NCI-H524 (cell line): ENCODE results near the gene STX11.

Experiments
- DNase-seq, 2 experiments: peaks; one replicate each; lab custom pipeline; 2025; lab: John Stamatoyannopoulos, UW

STX11 gene

GRCh38 chr6:144143106-144143505 is 7.2 kb upstream of the STX11 start:
- DNase-seq = no peak

GRCh38 chr6:144143878-144144277 is 6.4 kb upstream of the STX11 start:
- DNase-seq = no peak

DNA sequence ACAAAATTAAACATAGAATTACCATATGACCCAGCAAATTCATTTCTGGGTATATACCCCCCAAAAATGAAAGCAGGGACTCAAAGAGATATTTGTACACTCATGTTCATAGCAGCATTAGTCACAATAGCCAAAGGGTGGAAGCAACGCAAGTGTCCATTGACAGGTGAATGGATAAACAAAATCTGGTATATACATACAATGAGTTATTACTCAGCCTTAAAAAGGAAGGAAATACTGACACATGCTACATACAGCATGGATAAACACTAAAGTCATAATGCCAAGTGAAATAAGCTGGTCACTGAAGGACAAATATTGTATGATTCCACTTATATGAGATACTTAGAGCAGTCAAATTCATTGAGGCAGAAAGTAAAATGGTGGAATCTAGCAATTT is 5.3 kb upstream of the STX11 start:
- DNase-seq = no peak

DNA sequence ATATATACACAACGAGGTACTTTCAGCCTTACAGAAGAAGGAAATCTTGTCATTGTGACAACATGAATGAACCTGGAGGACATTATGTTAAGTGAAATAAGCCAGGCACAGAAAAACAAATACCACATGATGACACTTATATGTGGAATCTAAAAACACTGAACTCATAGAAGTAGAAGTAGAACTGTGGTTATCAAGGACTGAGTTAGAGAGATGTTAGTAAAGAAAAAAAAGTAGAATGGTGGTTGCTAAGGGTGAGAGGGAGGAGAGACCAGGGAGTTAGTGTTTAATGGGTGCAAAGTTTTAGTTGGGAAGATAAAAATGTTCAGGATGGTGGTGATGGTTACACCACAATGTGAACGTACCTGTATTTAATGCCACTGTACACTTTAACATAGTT is 4.8 kb upstream of the STX11 start:
- no peak for DNase-seq

DNA sequence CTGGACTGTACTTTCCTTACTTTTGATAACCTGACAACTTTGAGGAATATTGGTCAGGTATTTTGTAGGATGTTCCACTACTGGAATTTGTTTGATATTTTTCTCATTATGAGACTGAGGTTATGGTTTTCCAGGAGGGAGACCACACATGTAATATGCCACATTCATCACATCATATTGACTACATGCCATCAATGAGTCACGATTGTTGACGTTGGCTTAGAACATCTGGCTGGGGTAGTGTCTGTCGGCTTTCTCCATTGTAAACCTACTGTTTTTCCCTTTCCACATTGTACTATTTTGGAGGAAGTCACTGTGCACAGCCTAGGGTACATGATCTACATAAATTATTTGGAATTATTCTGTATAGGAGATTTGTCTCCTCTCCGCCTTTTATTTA is 1.4 kb upstream of the STX11 start:
- DNase-seq = no peak

GRCh38 chr6:144149558-144149893 is 791 bp upstream of the STX11 start:
- no peak for DNase-seq

DNA sequence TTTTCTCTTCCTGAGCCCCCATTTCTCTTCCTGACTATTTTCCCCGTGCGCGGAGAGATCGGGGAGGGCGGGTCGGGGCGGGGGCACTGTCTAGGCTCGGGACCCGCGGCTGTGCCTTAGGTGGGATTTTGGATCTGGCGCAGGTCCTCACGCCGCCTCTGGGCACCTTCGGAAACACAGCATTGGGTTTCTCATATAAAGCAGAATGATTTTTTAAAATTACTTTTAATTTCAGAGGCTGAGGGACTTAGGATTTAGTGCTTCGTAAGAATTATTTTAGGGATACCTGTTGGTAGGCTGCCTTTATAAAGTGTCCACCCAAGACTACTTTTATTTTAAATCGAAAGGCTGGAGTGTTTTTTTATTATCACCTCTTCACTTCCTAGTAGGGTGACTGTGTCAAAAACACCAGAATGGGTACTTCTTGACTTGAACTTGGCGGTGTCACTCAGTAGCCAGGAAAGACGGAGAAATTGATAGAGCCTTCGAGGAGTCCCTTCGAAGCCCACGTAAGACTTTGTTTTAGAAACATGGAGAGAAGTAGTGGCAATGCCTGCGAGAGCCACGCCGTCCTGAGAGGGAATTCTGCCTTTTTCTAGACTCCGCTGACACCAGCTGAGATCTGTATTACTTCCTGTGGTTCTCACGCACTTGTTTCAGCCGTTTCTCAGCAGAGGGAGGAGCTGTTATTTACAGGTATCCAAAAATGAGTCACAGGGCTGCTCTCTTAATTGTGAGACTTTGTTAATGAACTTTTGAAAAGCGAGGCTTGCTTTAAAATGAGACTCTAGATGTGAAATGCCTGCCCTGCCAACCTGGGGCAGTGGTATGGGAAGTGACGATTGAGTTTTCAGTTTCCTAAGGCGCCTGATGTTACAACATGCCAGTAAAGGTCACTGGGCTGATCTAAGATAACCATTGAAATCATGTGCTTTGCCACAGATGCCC is 667 bp downstream of the STX11 start:
- peak in 1 of 2 experiments; percentile 47 for DNase-seq

DNA sequence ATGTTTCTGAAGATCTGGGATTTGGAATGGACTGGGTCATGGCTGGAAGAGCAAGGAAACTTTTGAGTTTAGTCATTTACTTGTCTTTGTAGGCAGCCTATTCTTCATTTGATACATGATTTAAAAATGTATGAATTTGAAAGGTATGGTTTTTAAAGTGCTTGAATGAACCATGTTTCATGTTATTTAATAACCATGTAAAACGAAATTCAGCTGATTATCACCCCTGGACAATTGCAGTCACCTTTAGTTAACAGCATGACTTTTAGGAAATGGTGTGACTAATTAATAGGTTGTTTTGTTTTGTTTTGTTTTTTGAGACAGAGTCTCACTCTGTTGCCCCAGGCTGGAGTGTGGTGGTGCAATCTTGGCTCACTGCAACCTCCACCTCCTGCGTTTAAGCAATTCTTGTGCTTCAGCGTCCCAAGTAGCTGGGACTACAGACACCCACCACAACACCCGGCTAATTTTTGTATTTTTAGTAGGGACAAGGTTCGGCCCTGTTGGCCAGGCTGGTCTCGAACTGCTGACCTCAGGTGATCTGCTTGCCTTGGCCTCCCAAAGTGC is 2.1 kb downstream of the STX11 start:
- DNase-seq = no peak

DNA sequence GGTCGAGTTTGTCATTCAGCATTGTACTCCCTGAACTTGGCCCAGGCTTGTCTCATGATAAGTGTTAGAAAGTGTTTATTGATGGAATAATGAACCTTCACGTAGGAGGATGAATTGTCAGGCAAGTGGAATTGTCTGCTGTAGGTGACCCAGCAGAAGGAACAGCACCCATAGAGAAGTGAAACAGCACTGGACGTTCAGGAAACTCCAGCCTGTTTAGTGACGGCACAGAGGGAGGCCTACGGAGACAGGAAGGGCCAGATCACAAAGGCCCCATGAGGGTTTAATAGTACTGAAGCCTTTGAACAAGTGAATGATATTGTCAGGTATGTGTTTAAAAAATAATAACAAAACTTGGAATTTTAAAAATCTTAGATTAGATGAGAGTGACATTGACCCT is 2.9 kb downstream of the STX11 start:
- DNase-seq = no peak

GRCh38 chr6:144153971-144154370 is 3.7 kb downstream of the STX11 start:
- DNase-seq = no peak

GRCh38 chr6:144155529-144155928 is 5.2 kb downstream of the STX11 start:
- peak in 1 of 2 experiments; percentile 23 for DNase-seq

DNA sequence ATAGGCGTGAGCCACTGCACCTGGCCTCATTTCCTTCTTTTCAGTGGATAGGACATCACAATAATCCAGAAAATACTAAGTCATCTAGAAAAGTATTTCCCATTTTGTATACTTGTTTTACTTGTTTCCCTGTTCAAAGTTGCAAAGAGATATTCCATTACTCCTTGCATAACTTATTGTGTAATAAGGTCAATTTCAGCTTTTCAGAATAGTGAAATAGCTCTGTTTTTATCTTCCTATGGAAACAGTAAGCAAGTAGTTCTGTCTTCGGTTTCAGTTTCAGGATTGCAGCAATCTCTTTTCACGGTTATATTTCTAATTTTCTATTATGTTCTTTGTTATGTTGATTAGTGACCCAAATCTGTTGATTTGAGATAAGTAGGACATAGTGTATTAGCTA is 6.0 kb downstream of the STX11 start:
- DNase-seq = no peak

DNA sequence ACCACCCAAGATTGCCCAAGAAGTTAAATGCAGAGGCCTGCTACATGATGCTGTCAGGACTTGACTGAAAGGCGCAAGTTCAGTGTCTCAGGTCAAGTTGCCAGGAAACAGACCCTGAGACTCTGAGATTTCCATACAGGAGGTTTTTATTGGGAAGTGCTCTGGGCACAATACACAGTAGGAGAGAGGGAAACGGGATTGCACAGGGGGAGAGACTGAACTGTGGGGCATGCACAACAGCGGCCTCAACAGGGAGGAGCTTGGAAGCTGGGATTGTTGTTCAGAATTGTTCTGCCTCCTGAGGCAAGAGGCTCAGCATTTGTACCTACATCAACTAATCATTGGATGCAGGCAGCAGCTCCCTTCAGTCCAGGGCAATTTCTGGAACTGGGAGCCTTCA is 6.7 kb downstream of the STX11 start:
- no peak for DNase-seq

- no peak for DNase-seq
Observed at GRCh38 chr6:144158133-144158532, 7.8 kb downstream of the STX11 start.

DNA sequence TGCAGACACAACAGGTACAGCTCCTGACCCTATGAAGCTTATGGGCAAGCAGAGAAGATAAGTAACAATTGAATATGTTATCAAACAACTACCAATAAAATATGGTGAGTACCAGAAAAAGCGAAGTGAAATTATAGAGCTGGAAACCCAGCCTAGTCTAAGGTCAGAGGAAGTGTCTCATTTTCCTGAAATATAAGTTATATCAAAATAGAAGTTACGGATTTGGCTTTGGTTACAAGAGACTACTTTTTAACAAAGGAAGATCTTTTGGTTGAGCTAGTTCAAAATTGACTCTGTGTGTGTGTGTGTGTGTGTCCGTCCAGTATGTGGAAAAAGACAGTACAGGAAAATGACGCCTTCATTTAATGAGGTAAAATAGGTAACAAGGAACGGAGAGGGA is 8.9 kb downstream of the STX11 start:
- no peak for DNase-seq

GRCh38 chr6:144159742-144160141 is 9.4 kb downstream of the STX11 start:
- no peak for DNase-seq

GRCh38 chr6:144160431-144161005 is 10.2 kb downstream of the STX11 start:
- peak; percentile 49 to 75 for DNase-seq

GRCh38 chr6:144161975-144162374 is 11.7 kb downstream of the STX11 start:
- DNase-seq = no peak

DNA sequence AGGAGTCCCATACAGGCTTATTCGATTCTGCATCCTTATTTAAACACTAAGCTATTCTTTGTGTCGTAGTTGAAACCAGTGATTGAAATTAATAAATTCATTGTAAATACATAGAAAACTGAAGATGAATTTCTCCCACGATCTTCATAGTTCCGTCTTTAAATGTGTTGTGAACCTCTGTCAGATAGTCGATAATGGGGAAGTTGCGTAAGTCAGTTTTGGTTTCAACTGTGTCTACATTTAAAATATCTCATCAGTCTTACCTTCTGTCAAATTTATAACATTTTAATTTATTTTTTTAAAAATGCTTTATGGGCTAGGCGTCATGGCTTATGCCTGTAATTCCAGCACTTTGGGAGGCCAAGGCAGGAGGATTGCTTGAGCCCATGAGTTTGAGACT is 12.7 kb downstream of the STX11 start:
- no peak for DNase-seq

DNA sequence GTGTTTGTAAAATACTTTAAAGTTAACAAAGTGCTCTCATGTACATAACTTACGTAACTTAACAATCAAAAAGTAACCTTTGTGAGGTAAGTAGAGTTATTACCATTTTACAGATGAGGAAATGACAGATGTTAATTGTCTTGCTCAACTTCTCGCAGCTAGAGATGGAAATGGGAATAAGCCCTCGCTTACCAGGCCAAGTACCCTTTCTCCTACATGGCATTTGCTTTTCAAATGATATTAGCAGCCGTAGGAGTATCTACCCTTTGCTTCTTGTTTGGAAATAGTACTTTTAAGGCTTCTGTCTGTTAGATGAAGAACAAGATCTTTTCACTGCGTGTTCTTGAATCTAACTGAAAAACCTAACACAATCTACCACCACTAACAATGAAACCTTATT is 15.5 kb downstream of the STX11 start:
- no peak for DNase-seq

GRCh38 chr6:144170044-144170443 is 19.7 kb downstream of the STX11 start:
- no peak for DNase-seq

- DNase-seq = no peak
Observed at GRCh38 chr6:144171406-144171805, 21.1 kb downstream of the STX11 start.

GRCh38 chr6:144174006-144174405 is 23.7 kb downstream of the STX11 start:
- DNase-seq = no peak
